Measurements from ENCODE around the gene DGKI. TPM values are rescaled to one million over a fixed set of nuclear protein-coding genes. Genes with fewer than 3 reads are reported as not detected.

DGKI gene
- total RNA-seq, 1 experiment from 2014 or later: not detected

DNA sequence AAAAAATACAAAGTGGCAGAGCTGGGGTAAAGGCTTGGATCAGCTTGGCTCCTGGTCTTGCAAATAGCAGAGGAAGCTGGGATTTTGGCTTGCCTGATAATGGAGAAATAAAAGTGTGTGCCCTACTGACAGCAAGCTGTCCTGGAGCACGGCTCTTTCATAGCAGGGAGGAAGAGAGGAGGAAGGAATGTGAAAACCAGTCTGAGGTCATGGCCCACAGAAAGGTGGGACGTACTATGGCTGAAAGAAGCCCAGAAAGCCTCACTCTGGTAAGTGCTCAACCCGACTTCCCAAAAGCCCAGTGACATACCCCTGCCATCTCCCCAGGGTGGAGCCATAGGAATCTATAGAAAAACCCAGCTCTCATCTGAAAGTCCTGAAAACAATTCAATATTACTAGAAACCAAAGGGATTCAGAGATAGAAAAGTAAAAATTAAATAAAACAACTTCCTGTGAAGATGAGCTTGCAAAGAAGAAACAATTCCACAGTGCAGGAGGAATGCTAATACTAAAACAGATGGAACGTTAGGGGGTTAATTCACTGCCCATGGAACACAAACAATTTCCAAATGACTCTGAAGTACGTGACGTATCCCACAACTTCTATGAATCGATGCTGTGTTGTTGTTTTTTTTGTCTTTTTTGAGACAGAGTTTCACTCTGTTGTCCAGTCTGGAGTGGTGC is 256.6 kb downstream of the DGKI start:
- H3K4me3 ChIP-seq (ENCODE audit: low read length): no peak overlapping the region
- H3K9me3 ChIP-seq (ENCODE audit: low read length): no peaks in the 10 kb centered on the region
- no peaks in the 10 kb centered on the region for H4K20me1 ChIP-seq (ENCODE audit: insufficient read depth, low read depth, low read length)
- no peaks in the 10 kb centered on the region for H3K27me3 ChIP-seq (ENCODE audit: low read length)
- no peak overlapping the region for H3K4me2 ChIP-seq (ENCODE audit: low read depth, low read length, poor library complexity, severe bottlenecking)
- H3K79me2 ChIP-seq (ENCODE audit: low read length): no peaks in the 10 kb centered on the region
- no peak overlapping the region for H3K27ac ChIP-seq (ENCODE audit: low read length)
- H3K36me3 ChIP-seq (ENCODE audit: insufficient read depth, low read length): no peaks in the 10 kb centered on the region
- no peak overlapping the region for H3K9ac ChIP-seq (ENCODE audit: low read length)
- no peaks in the 10 kb centered on the region for H3K9me2 ChIP-seq (replicated peaks; ENCODE audit: insufficient read depth, low read length)
- H3K4me1 ChIP-seq (ENCODE audit: low read length): no peaks in the 10 kb centered on the region
- H2AFZ ChIP-seq (ENCODE audit: low read length): no peak overlapping the region
- no peak for DNase-seq

DNA sequence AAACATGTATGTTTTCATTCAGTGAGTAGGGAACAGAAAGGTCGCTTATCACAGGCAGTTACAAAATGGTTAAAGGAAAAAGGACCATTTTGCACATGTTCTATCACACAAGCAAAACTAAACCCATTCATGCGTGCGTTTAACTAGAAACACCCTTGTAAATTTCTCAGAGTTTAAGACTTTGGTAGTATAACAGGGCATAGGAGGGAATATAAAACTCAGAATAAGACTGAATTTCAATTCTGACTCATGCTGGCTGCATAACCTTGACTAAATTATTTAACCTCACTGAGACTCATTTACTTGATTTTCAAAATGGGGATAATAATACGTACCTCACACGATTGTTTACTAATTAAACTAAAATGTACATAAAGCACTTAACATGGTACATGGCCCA is 259.4 kb downstream of the DGKI start:
- Histone ChIP-seq H3K27me3 (ENCODE audit: low read length) (no peaks in the 10 kb centered on the region), H3K9ac (ENCODE audit: low read length) (no peak overlapping the region), H3K36me3 (ENCODE audit: insufficient read depth, low read length) (no peaks in the 10 kb centered on the region), H3K4me1 (ENCODE audit: low read length) (no peaks in the 10 kb centered on the region), H3K27ac (ENCODE audit: low read length) (no peak overlapping the region), H3K9me2 (replicated peaks; ENCODE audit: insufficient read depth, low read length) (no peaks in the 10 kb centered on the region), H2AFZ (ENCODE audit: low read length) (no peak overlapping the region), H3K4me3 (ENCODE audit: low read length) (no peak overlapping the region), H4K20me1 (ENCODE audit: insufficient read depth, low read depth, low read length) (no peaks in the 10 kb centered on the region), H3K79me2 (ENCODE audit: low read length) (no peaks in the 10 kb centered on the region), H3K9me3 (ENCODE audit: low read length) (no peaks in the 10 kb centered on the region), H3K4me2 (ENCODE audit: low read depth, low read length, poor library complexity, severe bottlenecking) (no peak overlapping the region)
- no peak for DNase-seq

DNA sequence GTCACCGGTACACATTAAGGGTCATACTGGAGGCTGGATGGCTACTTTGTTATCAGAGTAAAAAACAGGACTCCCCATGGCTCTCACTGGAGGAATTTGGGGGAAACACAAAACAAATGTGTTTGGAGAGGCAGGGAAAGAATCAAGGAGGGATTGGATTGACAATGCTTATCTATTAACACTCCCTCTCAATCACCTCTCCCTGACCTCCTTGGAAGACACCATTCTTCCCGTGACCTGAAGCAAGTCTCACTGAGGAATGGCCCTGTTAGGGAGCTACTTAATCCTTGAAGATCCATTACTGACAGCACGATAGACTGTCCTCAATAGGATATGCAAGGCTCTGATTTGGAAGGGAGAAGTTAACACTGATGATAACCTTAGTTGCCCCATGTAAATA is 261.2 kb downstream of the DGKI start:
- H4K20me1 ChIP-seq (ENCODE audit: insufficient read depth, low read depth, low read length): no peaks in the 10 kb centered on the region
- no peak overlapping the region for H3K9ac ChIP-seq (ENCODE audit: low read length)
- H3K27me3 ChIP-seq (ENCODE audit: low read length): no peaks in the 10 kb centered on the region
- no peak for DNase-seq
- no peaks in the 10 kb centered on the region for H3K9me2 ChIP-seq (replicated peaks; ENCODE audit: insufficient read depth, low read length)
- H3K4me1 ChIP-seq (ENCODE audit: low read length): no peaks in the 10 kb centered on the region
- H2AFZ ChIP-seq (ENCODE audit: low read length): no peak overlapping the region
- H3K27ac ChIP-seq (ENCODE audit: low read length): no peak overlapping the region
- H3K4me2 ChIP-seq (ENCODE audit: low read depth, low read length, poor library complexity, severe bottlenecking): no peak overlapping the region
- H3K36me3 ChIP-seq (ENCODE audit: insufficient read depth, low read length): no peaks in the 10 kb centered on the region
- no peaks in the 10 kb centered on the region for H3K79me2 ChIP-seq (ENCODE audit: low read length)
- H3K9me3 ChIP-seq (ENCODE audit: low read length): no peaks in the 10 kb centered on the region
- no peak overlapping the region for H3K4me3 ChIP-seq (ENCODE audit: low read length)

DNA sequence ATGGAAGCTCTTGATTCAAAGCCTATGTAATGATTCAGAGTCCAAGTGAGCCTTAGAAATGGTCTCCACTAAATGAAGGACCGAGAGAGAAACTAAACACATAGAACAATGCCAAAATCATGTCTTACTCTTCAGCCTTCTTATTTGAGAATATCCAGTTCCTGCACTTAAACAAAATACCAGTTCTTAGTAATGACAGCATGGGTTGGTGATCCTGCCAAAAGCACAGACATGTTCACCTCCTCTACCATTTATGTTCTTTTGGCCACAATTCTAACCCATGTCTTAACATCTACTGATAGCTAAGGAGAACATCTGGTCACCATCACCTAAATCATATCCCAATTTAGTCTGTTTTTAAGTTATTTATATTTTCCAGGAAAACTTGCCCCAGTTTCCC is 263.6 kb downstream of the DGKI start:
- no peaks in the 10 kb centered on the region for H3K27me3 ChIP-seq (ENCODE audit: low read length)
- no peak overlapping the region for H3K9ac ChIP-seq (ENCODE audit: low read length)
- no peaks in the 10 kb centered on the region for H3K36me3 ChIP-seq (ENCODE audit: insufficient read depth, low read length)
- H3K4me1 ChIP-seq (ENCODE audit: low read length): no peaks in the 10 kb centered on the region
- H3K9me3 ChIP-seq (ENCODE audit: low read length): no peaks in the 10 kb centered on the region
- no peak overlapping the region for H3K4me2 ChIP-seq (ENCODE audit: low read depth, low read length, poor library complexity, severe bottlenecking)
- H3K27ac ChIP-seq (ENCODE audit: low read length): no peak overlapping the region
- H3K4me3 ChIP-seq (ENCODE audit: low read length): no peak overlapping the region
- no peaks in the 10 kb centered on the region for H3K79me2 ChIP-seq (ENCODE audit: low read length)
- no peak overlapping the region for H2AFZ ChIP-seq (ENCODE audit: low read length)
- H3K9me2 ChIP-seq (replicated peaks; ENCODE audit: insufficient read depth, low read length): no peaks in the 10 kb centered on the region
- H4K20me1 ChIP-seq (ENCODE audit: insufficient read depth, low read depth, low read length): no peaks in the 10 kb centered on the region
- no peak for DNase-seq

DNA sequence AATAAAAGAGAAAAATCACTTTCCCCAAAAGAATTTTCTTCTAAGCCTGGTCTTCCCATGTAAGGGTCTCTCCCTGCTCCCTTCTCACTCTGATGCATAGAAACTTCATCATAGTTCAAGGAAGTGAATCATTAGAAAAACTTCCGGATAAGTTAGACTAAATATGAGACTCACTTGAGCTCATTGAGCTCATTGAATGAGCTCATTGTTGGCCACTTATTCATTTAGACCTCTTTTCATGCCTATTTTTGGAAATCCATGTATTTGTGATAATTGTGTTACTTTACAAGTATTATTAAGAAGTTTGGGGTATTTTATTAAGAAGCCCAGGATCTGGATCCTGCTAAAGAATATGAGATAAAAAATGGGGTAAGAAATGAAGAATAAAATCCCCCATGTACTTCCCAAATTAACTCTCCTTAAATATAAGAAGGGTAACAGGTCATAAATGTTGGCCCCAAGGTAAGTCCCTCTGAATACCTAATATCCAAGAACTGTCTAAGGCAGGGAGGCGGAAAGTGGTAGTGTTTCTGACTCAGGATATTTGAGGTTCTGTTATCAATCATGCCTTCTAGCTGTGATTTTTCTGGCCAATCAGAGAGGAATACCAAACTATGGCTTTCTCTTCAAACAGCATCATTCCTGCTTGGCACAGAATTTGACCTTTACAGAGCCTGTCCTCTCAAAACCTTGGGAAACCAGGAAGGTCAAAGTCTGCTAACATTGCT is 266.7 kb downstream of the DGKI start:
- H2AFZ ChIP-seq (ENCODE audit: low read length): no peak overlapping the region
- no peaks in the 10 kb centered on the region for H4K20me1 ChIP-seq (ENCODE audit: insufficient read depth, low read depth, low read length)
- no peak for DNase-seq
- no peaks in the 10 kb centered on the region for H3K9me3 ChIP-seq (ENCODE audit: low read length)
- no peak overlapping the region for H3K4me3 ChIP-seq (ENCODE audit: low read length)
- no peaks in the 10 kb centered on the region for H3K27me3 ChIP-seq (ENCODE audit: low read length)
- H3K4me2 ChIP-seq (ENCODE audit: low read depth, low read length, poor library complexity, severe bottlenecking): no peak overlapping the region
- no peaks in the 10 kb centered on the region for H3K9me2 ChIP-seq (replicated peaks; ENCODE audit: insufficient read depth, low read length)
- no peak overlapping the region for H3K9ac ChIP-seq (ENCODE audit: low read length)
- H3K4me1 ChIP-seq (ENCODE audit: low read length): no peaks in the 10 kb centered on the region
- H3K79me2 ChIP-seq (ENCODE audit: low read length): no peaks in the 10 kb centered on the region
- H3K27ac ChIP-seq (ENCODE audit: low read length): no peak overlapping the region
- H3K36me3 ChIP-seq (ENCODE audit: insufficient read depth, low read length): no peaks in the 10 kb centered on the region

DNA sequence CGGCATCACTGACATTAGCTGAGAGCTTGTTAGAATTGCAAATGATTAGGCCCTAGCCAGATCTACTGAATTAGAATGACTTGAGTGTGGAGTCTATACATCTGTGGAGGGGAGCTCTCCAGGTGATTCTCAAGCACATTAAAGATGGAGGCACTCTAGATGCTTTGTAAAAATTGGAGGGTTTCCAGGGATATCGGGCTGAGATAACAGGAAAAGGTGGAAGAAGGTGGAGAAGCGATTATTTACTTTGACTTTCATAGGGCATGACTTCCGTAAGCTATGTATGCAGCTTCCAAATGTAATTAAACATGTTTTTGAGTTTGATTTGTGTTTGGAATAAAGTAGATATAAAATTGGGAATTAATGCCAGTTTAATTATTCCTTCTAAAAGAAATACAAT is 268.2 kb downstream of the DGKI start:
- no peak overlapping the region for H3K4me3 ChIP-seq (ENCODE audit: low read length)
- H3K4me2 ChIP-seq (ENCODE audit: low read depth, low read length, poor library complexity, severe bottlenecking): no peak overlapping the region
- no peaks in the 10 kb centered on the region for H4K20me1 ChIP-seq (ENCODE audit: insufficient read depth, low read depth, low read length)
- H2AFZ ChIP-seq (ENCODE audit: low read length): no peak overlapping the region
- H3K36me3 ChIP-seq (ENCODE audit: insufficient read depth, low read length): no peaks in the 10 kb centered on the region
- no peaks in the 10 kb centered on the region for H3K4me1 ChIP-seq (ENCODE audit: low read length)
- no peaks in the 10 kb centered on the region for H3K9me2 ChIP-seq (replicated peaks; ENCODE audit: insufficient read depth, low read length)
- no peak overlapping the region for H3K9ac ChIP-seq (ENCODE audit: low read length)
- H3K27ac ChIP-seq (ENCODE audit: low read length): no peak overlapping the region
- H3K9me3 ChIP-seq (ENCODE audit: low read length): no peaks in the 10 kb centered on the region
- H3K79me2 ChIP-seq (ENCODE audit: low read length): no peaks in the 10 kb centered on the region
- DNase-seq: no peak
- H3K27me3 ChIP-seq (ENCODE audit: low read length): no peaks in the 10 kb centered on the region

DNA sequence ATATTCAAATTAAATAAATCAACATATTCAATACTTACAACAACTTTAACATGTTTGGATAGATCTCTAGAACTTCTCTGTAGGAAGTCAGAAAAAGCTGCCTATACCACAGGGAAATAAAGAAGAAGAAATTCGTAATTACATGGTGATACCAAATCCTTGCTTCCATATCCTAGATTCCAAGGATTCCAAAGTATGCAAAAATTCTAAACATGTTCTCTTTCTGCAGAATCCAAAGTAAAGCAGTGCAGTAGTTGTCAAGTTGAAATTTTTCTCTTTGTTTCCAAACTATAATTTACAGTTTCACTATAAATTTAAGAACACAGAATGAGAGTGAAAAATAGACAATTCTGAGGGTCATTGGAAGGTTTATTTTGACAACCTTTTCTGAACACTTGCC is 269.6 kb downstream of the DGKI start:
- Histone ChIP-seq H3K4me2 (ENCODE audit: low read depth, low read length, poor library complexity, severe bottlenecking) (no peak overlapping the region), H3K4me1 (ENCODE audit: low read length) (no peaks in the 10 kb centered on the region), H4K20me1 (ENCODE audit: insufficient read depth, low read depth, low read length) (no peaks in the 10 kb centered on the region), H2AFZ (ENCODE audit: low read length) (no peak overlapping the region), H3K9ac (ENCODE audit: low read length) (no peak overlapping the region), H3K36me3 (ENCODE audit: insufficient read depth, low read length) (no peaks in the 10 kb centered on the region), H3K9me3 (ENCODE audit: low read length) (no peaks in the 10 kb centered on the region), H3K27me3 (ENCODE audit: low read length) (no peaks in the 10 kb centered on the region), H3K79me2 (ENCODE audit: low read length) (no peaks in the 10 kb centered on the region), H3K4me3 (ENCODE audit: low read length) (no peak overlapping the region), H3K27ac (ENCODE audit: low read length) (no peak overlapping the region), H3K9me2 (replicated peaks; ENCODE audit: insufficient read depth, low read length) (no peaks in the 10 kb centered on the region)
- DNase-seq: no peak

DNA sequence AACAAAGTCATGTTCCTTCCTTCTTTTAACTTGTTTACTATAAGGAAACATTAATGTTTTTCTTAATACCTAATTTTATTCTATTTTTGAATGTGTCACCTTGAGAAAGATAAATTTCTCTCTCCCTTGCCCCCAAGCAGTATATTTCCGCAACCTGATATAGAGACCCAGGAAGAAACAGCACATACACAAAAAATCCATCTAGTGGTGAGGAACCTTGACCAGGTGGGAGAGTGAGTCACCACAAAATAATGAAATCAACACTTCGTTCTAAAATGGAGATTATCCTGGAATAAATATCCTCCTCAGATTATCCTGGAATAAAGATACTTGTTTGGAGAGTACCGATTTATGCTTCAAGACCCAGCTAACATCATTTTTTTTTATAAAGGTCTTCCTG is 270.3 kb downstream of the DGKI start:
- Histone ChIP-seq H4K20me1 (ENCODE audit: insufficient read depth, low read depth, low read length) (no peaks in the 10 kb centered on the region), H3K9me2 (replicated peaks; ENCODE audit: insufficient read depth, low read length) (no peaks in the 10 kb centered on the region), H3K4me1 (ENCODE audit: low read length) (no peaks in the 10 kb centered on the region), H3K9me3 (ENCODE audit: low read length) (no peaks in the 10 kb centered on the region), H3K36me3 (ENCODE audit: insufficient read depth, low read length) (no peaks in the 10 kb centered on the region), H3K27ac (ENCODE audit: low read length) (no peak overlapping the region), H3K4me2 (ENCODE audit: low read depth, low read length, poor library complexity, severe bottlenecking) (no peak overlapping the region), H2AFZ (ENCODE audit: low read length) (no peak overlapping the region), H3K79me2 (ENCODE audit: low read length) (no peaks in the 10 kb centered on the region), H3K9ac (ENCODE audit: low read length) (no peak overlapping the region), H3K4me3 (ENCODE audit: low read length) (no peak overlapping the region), H3K27me3 (ENCODE audit: low read length) (no peaks in the 10 kb centered on the region)
- no peak for DNase-seq

Data from Karpas-422 (cell line).